ENCODE measurements around the gene IMPACT.

IMPACT gene

DNA sequence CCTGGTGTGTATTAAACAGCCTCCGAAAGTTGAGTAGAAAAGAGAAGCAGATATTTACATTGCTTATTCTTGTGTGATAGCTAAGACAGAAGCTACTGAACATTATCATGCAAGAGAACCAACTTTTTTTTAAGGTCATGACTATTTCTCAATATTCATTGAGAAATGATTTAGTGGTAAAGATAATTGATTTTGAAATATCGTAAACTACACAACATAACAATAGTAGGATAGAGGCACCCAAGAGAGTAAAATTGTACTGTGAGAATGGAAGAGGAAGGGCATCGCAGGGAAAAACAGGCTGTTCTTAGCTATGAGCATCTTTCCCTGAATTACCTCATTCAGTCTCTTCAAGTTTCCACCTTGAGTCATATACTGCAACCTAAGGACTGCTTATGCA, 59.2 kb downstream of the IMPACT start:
- no peak overlapping the region for H3K9ac ChIP-seq (ENCODE audit: low read length)
- H3K27me3 ChIP-seq (replicated peaks; ENCODE audit: control insufficient read depth, insufficient read depth, low read length): peaks cover 3% of the 10 kb centered on the region
- DNase-seq (ENCODE audit: low read depth): no peak
- no peak overlapping the region for H3K4me3 ChIP-seq (ENCODE audit: low read length)
- H3K9me3 ChIP-seq (ENCODE audit: control insufficient read depth, low read length): no peaks in the 10 kb centered on the region
- H3K4me1 ChIP-seq (ENCODE audit: control insufficient read depth, insufficient read depth, low read length): peaks cover 10% of the 10 kb centered on the region
- H3K36me3 ChIP-seq (ENCODE audit: control insufficient read depth, insufficient read depth, low read length, severe bottlenecking): no peaks in the 10 kb centered on the region

DNA sequence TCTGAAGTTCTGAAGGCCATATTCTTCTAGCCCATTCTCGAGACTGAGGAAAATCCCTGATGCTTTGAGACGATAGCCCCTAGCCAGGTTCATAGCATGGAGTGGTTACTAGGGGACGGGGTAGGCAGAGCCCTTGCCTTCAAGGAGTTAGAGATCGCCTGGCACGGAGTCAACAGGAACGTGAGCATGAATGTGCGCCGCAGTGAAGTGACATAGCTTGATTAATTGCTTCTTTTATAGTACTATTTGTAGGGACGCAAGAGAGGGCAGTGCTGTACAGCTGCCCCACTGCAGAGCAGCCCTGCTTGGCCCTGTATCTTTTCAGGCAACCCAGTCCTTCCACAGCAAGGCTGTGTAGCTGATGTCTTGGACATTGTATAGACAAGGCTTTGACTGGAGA, 60.2 kb downstream of the IMPACT start:
- no peaks in the 10 kb centered on the region for H3K36me3 ChIP-seq (ENCODE audit: control insufficient read depth, insufficient read depth, low read length, severe bottlenecking)
- H3K27me3 ChIP-seq (replicated peaks; ENCODE audit: control insufficient read depth, insufficient read depth, low read length): peaks cover 3% of the 10 kb centered on the region
- DNase-seq (ENCODE audit: low read depth): no peak
- no peaks in the 10 kb centered on the region for H3K9me3 ChIP-seq (ENCODE audit: control insufficient read depth, low read length)
- no peak overlapping the region for H3K9ac ChIP-seq (ENCODE audit: low read length)
- peaks cover 11% of the 10 kb centered on the region for H3K4me1 ChIP-seq (ENCODE audit: control insufficient read depth, insufficient read depth, low read length)
- no peak overlapping the region for H3K4me3 ChIP-seq (ENCODE audit: low read length)

DNA sequence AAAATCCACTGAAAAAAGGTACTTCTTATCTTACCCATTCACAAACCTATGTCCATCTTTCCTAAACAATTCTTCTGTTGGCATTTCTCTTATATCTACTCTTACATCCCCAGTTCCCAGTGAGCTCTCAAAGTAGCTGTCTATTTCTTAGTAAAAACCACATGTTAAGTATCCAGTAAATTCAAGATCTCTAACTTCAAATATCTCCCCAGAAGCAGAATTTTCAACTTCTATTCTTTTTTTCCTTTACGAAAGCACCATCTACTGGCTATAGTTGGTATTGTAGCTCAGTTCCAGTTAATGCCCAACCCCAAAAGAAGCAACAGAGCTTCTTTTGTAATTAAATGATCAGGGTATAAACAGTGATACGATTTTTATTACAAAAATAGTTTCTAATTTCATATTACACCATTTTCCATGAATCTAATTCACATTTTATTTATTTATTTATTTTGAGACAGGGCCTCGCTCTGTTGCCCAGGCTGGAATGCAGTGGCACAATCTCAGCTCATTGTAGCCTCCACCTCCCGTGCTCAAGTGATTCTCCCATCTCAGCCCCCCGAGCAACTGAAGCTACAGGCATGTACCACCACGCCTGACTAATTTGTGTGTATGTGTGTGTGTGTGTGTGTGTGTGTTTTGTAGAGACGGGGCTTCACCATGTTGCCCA, 62.5 kb downstream of the IMPACT start:
- Histone ChIP-seq H3K9ac (ENCODE audit: low read length) (no peak overlapping the region), H3K9me3 (ENCODE audit: control insufficient read depth, low read length) (no peaks in the 10 kb centered on the region), H3K4me3 (ENCODE audit: low read length) (no peak overlapping the region), H3K36me3 (ENCODE audit: control insufficient read depth, insufficient read depth, low read length, severe bottlenecking) (no peaks in the 10 kb centered on the region), H3K27me3 (replicated peaks; ENCODE audit: control insufficient read depth, insufficient read depth, low read length) (peaks cover 3% of the 10 kb centered on the region), H3K4me1 (ENCODE audit: control insufficient read depth, insufficient read depth, low read length) (peaks cover 11% of the 10 kb centered on the region)
- peak; percentile 81 for DNase-seq (ENCODE audit: low read depth)

DNA sequence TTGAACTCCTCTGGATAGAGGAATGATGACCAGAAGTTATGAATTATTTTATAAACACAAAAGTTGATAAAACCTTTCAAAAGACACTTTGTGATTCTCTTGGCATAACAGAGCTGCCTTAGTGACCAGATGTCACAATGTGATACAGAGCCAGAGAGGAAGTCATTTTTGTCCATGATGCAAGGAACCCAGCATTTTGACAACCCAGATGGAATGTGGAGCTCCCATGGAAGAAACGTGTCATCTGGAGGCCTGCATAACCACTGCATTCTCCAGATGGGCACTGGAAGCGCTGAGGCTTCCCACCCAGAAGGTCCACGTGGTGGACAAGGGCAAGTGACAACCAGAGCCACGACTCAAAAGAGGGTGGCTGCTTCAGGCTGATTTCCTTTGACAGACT, 64.1 kb downstream of the IMPACT start:
- no peak overlapping the region for H3K4me3 ChIP-seq (ENCODE audit: low read length)
- H3K9me3 ChIP-seq (ENCODE audit: control insufficient read depth, low read length): no peaks in the 10 kb centered on the region
- no peak overlapping the region for H3K9ac ChIP-seq (ENCODE audit: low read length)
- peak; percentile 38 for DNase-seq (ENCODE audit: low read depth)
- H3K4me1 ChIP-seq (ENCODE audit: control insufficient read depth, insufficient read depth, low read length): peaks cover 8% of the 10 kb centered on the region
- H3K27me3 ChIP-seq (replicated peaks; ENCODE audit: control insufficient read depth, insufficient read depth, low read length): no peaks in the 10 kb centered on the region
- no peaks in the 10 kb centered on the region for H3K36me3 ChIP-seq (ENCODE audit: control insufficient read depth, insufficient read depth, low read length, severe bottlenecking)

DNA sequence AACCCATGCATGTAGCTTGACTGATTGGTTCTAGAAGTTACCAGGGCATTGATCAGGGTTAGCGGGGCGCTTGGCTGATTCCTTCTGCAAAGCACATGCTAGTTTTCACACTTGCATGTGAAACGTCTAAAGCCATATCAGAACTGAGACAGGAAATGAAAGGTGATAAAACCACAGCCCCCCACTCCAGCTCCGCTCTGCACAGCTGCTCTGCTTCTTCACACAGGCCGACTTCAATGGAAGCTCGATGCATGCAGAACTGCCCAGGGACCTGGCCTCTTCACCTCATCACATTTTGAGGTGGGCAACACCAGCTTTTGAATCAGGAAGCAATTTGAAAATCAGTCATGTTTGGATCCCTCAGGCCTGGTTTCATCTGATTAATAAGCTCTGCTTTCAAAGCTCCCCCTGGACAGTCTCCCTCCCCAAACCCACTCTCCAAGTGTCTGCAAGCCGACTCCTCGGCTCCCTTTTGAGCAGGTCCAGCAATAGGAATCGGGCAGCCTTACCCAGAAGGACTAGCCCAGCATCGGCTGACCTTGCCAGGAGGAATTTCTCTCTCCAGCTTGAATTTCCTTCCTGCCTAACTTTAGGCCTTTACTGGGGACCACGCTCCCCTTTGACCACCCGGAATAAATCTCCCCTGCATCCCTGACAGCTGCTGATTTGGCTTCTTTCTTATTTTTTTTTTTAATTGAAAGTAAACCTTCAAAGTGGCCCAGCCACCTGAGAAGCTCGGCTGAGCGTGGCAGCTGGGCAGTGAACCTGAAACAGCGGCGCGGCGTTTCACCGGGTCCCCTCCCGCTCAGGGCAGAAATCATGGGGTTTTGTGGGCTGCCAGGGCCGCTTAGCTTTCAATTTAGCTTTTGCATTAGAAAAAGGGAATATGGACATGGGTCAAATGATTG, 65.7 kb downstream of the IMPACT start:
- Histone ChIP-seq H3K27me3 (replicated peaks; ENCODE audit: control insufficient read depth, insufficient read depth, low read length) (no peaks in the 10 kb centered on the region), H3K4me1 (ENCODE audit: control insufficient read depth, insufficient read depth, low read length) (peaks cover 7% of the 10 kb centered on the region), H3K9me3 (ENCODE audit: control insufficient read depth, low read length) (no peaks in the 10 kb centered on the region), H3K9ac (ENCODE audit: low read length) (no peak overlapping the region), H3K36me3 (ENCODE audit: control insufficient read depth, insufficient read depth, low read length, severe bottlenecking) (no peaks in the 10 kb centered on the region), H3K4me3 (ENCODE audit: low read length) (no peak overlapping the region)
- no peak for DNase-seq (ENCODE audit: low read depth)

DNA sequence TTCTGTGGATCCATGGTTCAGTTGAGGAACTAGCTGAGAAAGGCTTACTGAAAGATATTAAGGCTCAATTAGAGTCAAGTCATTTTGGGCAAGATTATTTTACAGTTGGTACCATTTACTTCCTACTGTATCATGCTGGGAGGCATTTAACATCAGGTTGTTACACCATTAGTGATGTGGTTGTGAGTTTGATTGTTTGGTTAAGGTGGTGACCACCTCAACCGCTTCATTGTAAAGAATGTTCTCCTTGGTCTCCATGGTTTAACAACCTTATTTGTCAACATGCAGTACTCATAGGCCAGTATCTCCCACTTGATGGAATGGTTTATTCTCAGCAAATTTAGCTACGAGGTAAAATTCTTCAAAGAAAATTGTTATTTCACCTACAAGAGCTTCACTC, 68.1 kb downstream of the IMPACT start:
- H3K9ac ChIP-seq (ENCODE audit: low read length): no peak overlapping the region
- no peaks in the 10 kb centered on the region for H3K9me3 ChIP-seq (ENCODE audit: control insufficient read depth, low read length)

DNA sequence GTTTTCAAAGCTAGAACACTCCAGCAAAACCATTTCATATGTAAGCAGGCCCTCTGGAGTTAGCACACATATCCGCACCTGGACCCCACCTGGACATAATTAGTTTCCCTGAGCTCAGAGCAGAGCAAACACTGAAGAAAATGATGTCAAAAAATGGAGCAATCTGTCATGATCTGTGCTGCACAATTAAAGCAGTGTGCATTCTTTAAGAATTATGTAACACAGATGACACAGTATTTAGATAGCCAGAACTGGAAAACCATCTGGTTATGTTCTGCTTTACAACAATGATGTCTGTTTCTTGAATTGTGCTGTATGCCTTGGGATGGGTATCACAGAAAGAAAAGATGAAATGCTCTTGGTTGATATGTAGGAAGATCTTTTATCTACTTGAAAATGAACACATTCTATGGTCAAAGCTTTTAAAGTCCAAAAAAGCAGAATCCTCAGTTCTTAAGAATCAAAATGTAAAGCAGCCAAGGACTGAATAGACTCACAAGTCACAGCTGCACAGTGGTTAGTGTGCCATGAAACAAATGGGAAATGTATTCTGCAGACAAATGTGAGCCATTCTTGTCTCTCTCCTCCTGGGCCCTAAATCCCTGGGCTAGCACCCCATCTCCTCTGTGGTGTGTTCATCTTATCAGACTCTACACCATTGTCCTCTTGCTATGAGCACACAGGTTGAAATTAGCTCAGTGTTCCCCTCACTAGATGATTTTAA, 70.7 kb downstream of the IMPACT start:
- H3K9ac ChIP-seq (ENCODE audit: low read length): no peak overlapping the region
- DNase-seq (ENCODE audit: low read depth): peak; percentile 44
- no peaks in the 10 kb centered on the region for H3K36me3 ChIP-seq (ENCODE audit: control insufficient read depth, insufficient read depth, low read length, severe bottlenecking)
- H3K4me1 ChIP-seq (ENCODE audit: control insufficient read depth, insufficient read depth, low read length): peaks cover 6% of the 10 kb centered on the region
- no peaks in the 10 kb centered on the region for H3K27me3 ChIP-seq (replicated peaks; ENCODE audit: control insufficient read depth, insufficient read depth, low read length)
- H3K9me3 ChIP-seq (ENCODE audit: control insufficient read depth, low read length): no peaks in the 10 kb centered on the region
- H3K4me3 ChIP-seq (ENCODE audit: low read length): no peak overlapping the region

More for the DNA sequence above, 68.1 kb downstream of the IMPACT start:
- H3K4me3 ChIP-seq (ENCODE audit: low read length): no peak overlapping the region
- no peaks in the 10 kb centered on the region for H3K27me3 ChIP-seq (replicated peaks; ENCODE audit: control insufficient read depth, insufficient read depth, low read length)
- DNase-seq (ENCODE audit: low read depth): no peak
- H3K36me3 ChIP-seq (ENCODE audit: control insufficient read depth, insufficient read depth, low read length, severe bottlenecking): no peaks in the 10 kb centered on the region
- H3K4me1 ChIP-seq (ENCODE audit: control insufficient read depth, insufficient read depth, low read length): peaks cover 8% of the 10 kb centered on the region

DNA sequence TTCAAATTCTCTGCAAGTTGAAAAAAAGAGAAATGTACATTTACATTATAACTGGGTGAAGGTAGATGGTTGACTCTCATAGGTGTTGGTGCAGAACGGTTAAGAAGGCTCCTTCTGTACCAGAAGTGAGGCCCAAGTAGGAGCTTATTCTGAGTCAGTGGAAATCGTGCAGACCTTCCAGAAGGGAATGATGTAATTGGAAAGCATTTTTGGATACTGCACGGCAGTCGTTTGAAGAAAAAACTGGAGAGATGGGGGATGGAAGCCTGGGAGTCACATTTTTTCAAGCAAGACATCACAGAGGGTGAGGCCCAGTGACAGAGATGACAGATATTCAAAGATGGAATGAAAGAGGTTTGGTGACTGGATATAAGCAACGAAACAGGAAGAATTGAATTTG, 73.3 kb downstream of the IMPACT start:
- no peaks in the 10 kb centered on the region for H3K36me3 ChIP-seq (ENCODE audit: control insufficient read depth, insufficient read depth, low read length, severe bottlenecking)
- peak; percentile 32 for DNase-seq (ENCODE audit: low read depth)
- no peaks in the 10 kb centered on the region for H3K27me3 ChIP-seq (replicated peaks; ENCODE audit: control insufficient read depth, insufficient read depth, low read length)

DNA sequence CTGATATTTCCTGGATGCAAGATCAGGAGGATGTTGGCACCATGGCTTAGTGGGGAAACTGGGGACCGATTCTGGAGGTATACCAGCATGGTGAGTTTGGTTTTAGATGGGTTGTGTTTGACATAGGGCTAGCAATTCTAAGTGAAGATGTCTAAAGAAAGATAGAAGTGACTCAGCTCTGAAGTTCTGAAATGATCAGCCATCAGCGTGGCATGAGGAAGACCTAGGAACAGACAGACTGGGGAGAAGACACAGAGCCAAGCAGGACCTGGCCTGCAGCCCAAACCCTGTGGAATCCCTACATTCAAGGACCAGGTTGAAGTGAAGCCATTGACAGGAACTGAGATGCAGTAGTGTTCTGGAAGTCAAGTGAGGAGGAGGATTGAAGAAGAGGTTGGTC, 73.7 kb downstream of the IMPACT start:
- H3K27me3 ChIP-seq (replicated peaks; ENCODE audit: control insufficient read depth, insufficient read depth, low read length): no peaks in the 10 kb centered on the region
- DNase-seq (ENCODE audit: low read depth): no peak

More for the DNA sequence above, 73.3 kb downstream of the IMPACT start:
- no peaks in the 10 kb centered on the region for H3K9me3 ChIP-seq (ENCODE audit: control insufficient read depth, low read length)
- no peak overlapping the region for H3K4me3 ChIP-seq (ENCODE audit: low read length)
- H3K4me1 ChIP-seq (ENCODE audit: control insufficient read depth, insufficient read depth, low read length): peaks cover 6% of the 10 kb centered on the region
- H3K9ac ChIP-seq (ENCODE audit: low read length): no peak overlapping the region

DNA sequence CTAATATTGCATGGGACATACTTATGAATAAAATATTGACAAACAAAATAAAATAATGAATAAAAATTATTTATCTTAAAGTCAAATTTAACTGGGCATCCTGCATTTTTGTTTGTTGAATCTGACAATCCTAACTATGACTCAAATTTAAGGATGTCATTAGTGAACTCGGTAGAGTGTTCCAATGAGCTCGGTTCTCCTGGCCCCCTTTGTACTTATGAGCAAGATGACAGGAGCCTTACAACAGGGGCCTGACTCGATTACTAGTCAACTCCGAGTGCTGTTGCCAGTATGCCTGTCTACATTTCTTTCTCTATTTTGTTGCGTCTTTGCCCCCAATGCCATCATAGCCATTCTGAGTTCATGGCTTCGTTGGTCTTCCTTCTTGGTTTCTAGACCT, 74.3 kb downstream of the IMPACT start:
- no peaks in the 10 kb centered on the region for H3K27me3 ChIP-seq (replicated peaks; ENCODE audit: control insufficient read depth, insufficient read depth, low read length)
- H3K9ac ChIP-seq (ENCODE audit: low read length): no peak overlapping the region
- peaks cover 6% of the 10 kb centered on the region for H3K4me1 ChIP-seq (ENCODE audit: control insufficient read depth, insufficient read depth, low read length)
- H3K36me3 ChIP-seq (ENCODE audit: control insufficient read depth, insufficient read depth, low read length, severe bottlenecking): no peaks in the 10 kb centered on the region
- H3K4me3 ChIP-seq (ENCODE audit: low read length): no peak overlapping the region
- DNase-seq (ENCODE audit: low read depth): no peak
- no peaks in the 10 kb centered on the region for H3K9me3 ChIP-seq (ENCODE audit: control insufficient read depth, low read length)

More for the DNA sequence above, 73.7 kb downstream of the IMPACT start:
- Histone ChIP-seq H3K9ac (ENCODE audit: low read length) (no peak overlapping the region), H3K4me3 (ENCODE audit: low read length) (no peak overlapping the region), H3K36me3 (ENCODE audit: control insufficient read depth, insufficient read depth, low read length, severe bottlenecking) (no peaks in the 10 kb centered on the region), H3K9me3 (ENCODE audit: control insufficient read depth, low read length) (no peaks in the 10 kb centered on the region), H3K4me1 (ENCODE audit: control insufficient read depth, insufficient read depth, low read length) (peaks cover 6% of the 10 kb centered on the region)
